Neural progenitor cell (in vitro differentiated cells): Measurements from ENCODE around the gene HBZ. TPM values are rescaled to one million over a fixed set of nuclear protein-coding genes. Genes with fewer than 3 reads are reported as not detected.
"Not testable (repeated sequence)": the region's sequence is repeated elsewhere in the genome, so short reads cannot be mapped to it uniquely, and the experiment has no call there.

ENCODE experiments used
- DNase-seq: peaks from one replicate; pipeline ENCODE4 v3.0.0-alpha.2; 2016; ENCODE audit warnings: low spot score
- H2AFZ ChIP-seq: fragments of 200-600 bp; sonication (generic); replicated peaks from 2 replicates; pipeline ENCODE4 v1.6.1; 2016; ENCODE audit warnings: antibody characterized with exemption
- H3F3A ChIP-seq: fragments of 200-600 bp; sonication (generic); 2 replicates; pipeline ENCODE4 v1.6.1; 2016; ENCODE audit warnings: antibody characterized with exemption, low read depth
- H3K27ac ChIP-seq: fragments of 200-600 bp; sonication (generic); 2 replicates; pipeline ENCODE4 v1.5.1; 2016; ENCODE audit warnings: mild to moderate bottlenecking
- H3K27me3 ChIP-seq: fragments of 200-600 bp; sonication (generic); 2 replicates; pipeline ENCODE4 v1.6.1; 2016; ENCODE audit warnings: mild to moderate bottlenecking, moderate library complexity
- H3K36me3 ChIP-seq: fragments of 200-600 bp; sonication (generic); 2 replicates; pipeline ENCODE4 v1.5.1; 2016
- H3K4me1 ChIP-seq: fragments of 200-600 bp; sonication (generic); 2 replicates; pipeline ENCODE4 v1.6.1; 2016; ENCODE audit warnings: mixed run types
- H3K4me2 ChIP-seq: fragments of 200-600 bp; sonication (generic); 2 replicates; pipeline ENCODE4 v1.6.1; 2016
- H3K4me3 ChIP-seq: fragments of 200-600 bp; sonication (generic); 2 replicates; pipeline ENCODE4 v1.5.1; 2016
- H3K79me2 ChIP-seq: fragments of 200-600 bp; sonication (generic); 2 replicates; pipeline ENCODE4 v1.6.1; 2016; ENCODE audit warnings: low read depth
- H3K9ac ChIP-seq: fragments of 200-600 bp; sonication (generic); 2 replicates; pipeline ENCODE4 v1.6.1; 2016
- H3K9me3 ChIP-seq: fragments of 200-600 bp; sonication (generic); 2 replicates; pipeline ENCODE4 v1.5.1; 2016; ENCODE audit warnings: low read depth
- H4K20me1 ChIP-seq: fragments of 200-600 bp; sonication (generic); 2 replicates; pipeline ENCODE4 v1.6.1; 2016; ENCODE audit warnings: low read depth
- H3K27ac Mint-ChIP-seq: 3 replicates; pipeline ENCODE4 v1.8.0; 2021; ENCODE audit warnings: mixed read lengths
- H3K27me3 Mint-ChIP-seq: 2 replicates; pipeline ENCODE4 v1.8.0; 2022; ENCODE audit warnings: low read depth, mild to moderate bottlenecking, inconsistent platforms, moderate library complexity, mixed read lengths; ENCODE audit not compliant: insufficient read depth
- H3K36me3 Mint-ChIP-seq: 3 replicates; pipeline ENCODE4 v1.8.0; 2021; ENCODE audit warnings: mixed read lengths
- H3K4me1 Mint-ChIP-seq: 3 replicates; pipeline ENCODE4 v1.8.0; 2021; ENCODE audit warnings: mixed read lengths
- H3K4me3 Mint-ChIP-seq: 3 replicates; pipeline ENCODE4 v1.8.0; 2021; ENCODE audit warnings: mild to moderate bottlenecking, moderate library complexity, mixed read lengths
- H3K9me3 Mint-ChIP-seq: 3 replicates; pipeline ENCODE4 v1.8.0; 2020; ENCODE audit warnings: mixed read lengths
- CTCF ChIP-seq: fragments of 200-600 bp; sonication (generic); IDR thresholded peaks from 2 replicates; pipeline ENCODE4 v1.5.1; 2017; ENCODE audit warnings: antibody characterized with exemption, mild to moderate bottlenecking
- EZH2 ChIP-seq: fragments of 200-600 bp; sonication (generic); IDR thresholded peaks from 2 replicates; pipeline ENCODE4 v1.6.1; 2017; ENCODE audit warnings: antibody characterized with exemption, mild to moderate bottlenecking, moderate library complexity
- EZH2phosphoT487 ChIP-seq: fragments of 200-600 bp; sonication (generic); IDR thresholded peaks from 2 replicates; pipeline ENCODE4 v1.6.1; 2017; ENCODE audit warnings: antibody characterized with exemption
- total RNA-seq: library from RNA; depleted of rRNA; stranded (reverse); fragments of >200 nt; gene quantifications from 2 replicates; pipeline ENCODE4 v1.2.3, GENCODE V29; 2015; ENCODE audit warnings: low replicate concordance

The HBZ gene
- total RNA-seq, 1 donor from 2014 or later, result not detected

DNA sequence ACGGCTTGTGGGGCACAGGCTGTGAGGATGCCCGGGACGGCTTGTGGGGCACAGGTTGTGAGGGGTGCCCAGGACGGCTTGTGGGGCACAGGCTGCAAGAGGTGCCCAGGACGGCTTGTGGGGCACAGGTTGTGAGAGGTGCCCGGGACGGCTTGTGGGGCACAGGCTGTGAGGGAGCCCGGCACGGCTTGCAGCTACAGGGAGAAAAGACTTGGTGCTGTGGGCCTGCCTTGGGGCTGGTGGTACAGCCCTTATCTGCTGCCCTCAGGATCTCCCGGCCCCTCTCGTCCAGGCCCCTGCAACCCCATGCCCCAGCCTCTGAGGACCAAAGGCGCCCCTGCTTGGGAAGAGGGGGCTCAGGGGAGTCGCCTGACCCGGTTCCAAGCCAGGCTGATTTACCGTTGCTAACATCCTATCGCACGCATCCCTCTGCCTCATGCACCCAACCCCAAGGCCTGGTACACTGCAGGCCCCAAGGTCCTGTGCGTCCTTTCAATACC, 8.3 kb downstream of the HBZ start:
- TF ChIP-seq EZH2phosphoT487 (no peak), EZH2 (no peak), CTCF (no peak)
- no peak overlapping the region for H3K27ac ChIP-seq
- Mint-ChIP-seq H3K4me3 (peak overlapping the region; percentile 59), H3K27me3 (peaks cover 48% of the 10 kb centered on the region), H3K9me3 (peaks cover 2% of the 10 kb centered on the region), H3K36me3 (no peaks in the 10 kb centered on the region), H3K27ac (no peak overlapping the region), H3K4me1 (no peaks in the 10 kb centered on the region)
- H3K4me2 ChIP-seq, result no peak overlapping the region
- peaks cover 7% of the 10 kb centered on the region for H3K4me1 ChIP-seq
- no peaks in the 10 kb centered on the region for H3K36me3 ChIP-seq
- peaks cover 80% of the 10 kb centered on the region for H3K27me3 ChIP-seq
- peaks cover 6% of the 10 kb centered on the region for H3F3A ChIP-seq
- H3K79me2 ChIP-seq, result no peaks in the 10 kb centered on the region
- no peak overlapping the region for H3K9ac ChIP-seq
- no peak overlapping the region for H2AFZ ChIP-seq
- H3K9me3 ChIP-seq, result no peaks in the 10 kb centered on the region
- DNase-seq, result no peak
- peaks cover 8% of the 10 kb centered on the region for H4K20me1 ChIP-seq
- H3K4me3 ChIP-seq, result no peak overlapping the region

DNA sequence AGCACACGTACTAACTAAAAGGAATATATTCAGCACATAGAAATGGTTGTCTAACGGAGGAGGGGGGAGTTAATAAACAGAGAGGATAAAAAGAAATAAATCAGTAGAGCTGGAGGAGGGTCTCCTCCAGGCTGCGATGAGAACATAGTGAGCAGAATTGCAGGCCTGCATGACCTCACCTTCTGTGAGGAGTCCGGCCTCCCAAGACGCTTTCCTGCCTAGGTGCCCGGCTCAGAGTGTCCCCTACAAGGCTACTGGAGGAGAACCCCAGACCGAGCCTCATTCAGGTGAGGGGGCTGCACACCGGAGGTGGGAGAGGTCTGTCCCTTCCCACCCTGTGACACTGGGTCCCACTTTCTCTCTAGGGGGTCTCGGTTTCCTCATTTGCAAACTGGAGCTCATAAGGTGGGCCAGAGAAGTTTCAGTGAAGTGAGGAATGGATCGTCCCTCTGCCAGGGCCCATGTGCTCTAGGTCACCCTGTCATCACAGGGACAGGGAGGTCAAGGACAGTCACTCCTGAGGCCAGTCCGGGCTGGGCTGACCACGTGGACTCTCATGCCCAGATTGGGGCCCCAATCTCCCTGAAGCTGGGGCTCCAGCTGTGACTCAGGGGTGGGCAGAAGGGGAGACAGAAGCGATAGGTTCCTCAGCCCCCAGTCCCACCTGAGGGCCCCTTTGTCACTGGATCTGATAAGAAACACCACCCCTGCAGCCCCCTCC, 10.0 kb downstream of the HBZ start:
- H3K27me3 Mint-ChIP-seq, result peaks cover 46% of the 10 kb centered on the region
- TF ChIP-seq EZH2phosphoT487, result no peak
- no peak for TF ChIP-seq CTCF
- no peak for TF ChIP-seq EZH2
- Histone ChIP-seq H3K36me3 (no peaks in the 10 kb centered on the region), H3K27me3 (peaks cover 80% of the 10 kb centered on the region), H3K79me2 (no peaks in the 10 kb centered on the region), H3F3A (peaks cover 10% of the 10 kb centered on the region), H2AFZ (no peak overlapping the region), H3K4me2 (no peak overlapping the region), H3K9me3 (no peaks in the 10 kb centered on the region), H3K4me3 (no peak overlapping the region), H4K20me1 (peaks cover 25% of the 10 kb centered on the region), H3K4me1 (peaks cover 11% of the 10 kb centered on the region), H3K9ac (no peak overlapping the region), H3K27ac (no peak overlapping the region)
- H3K9me3 Mint-ChIP-seq, result peaks cover 2% of the 10 kb centered on the region
- H3K36me3 Mint-ChIP-seq, result no peaks in the 10 kb centered on the region
- no peak overlapping the region for H3K4me3 Mint-ChIP-seq
- H3K27ac Mint-ChIP-seq, result no peak overlapping the region
- H3K4me1 Mint-ChIP-seq, result peaks cover 3% of the 10 kb centered on the region
- no peak for DNase-seq

- not testable (repeated sequence) for H3K4me2 ChIP-seq, DNase-seq, H3K27ac ChIP-seq, H3K27ac Mint-ChIP-seq, H2AFZ ChIP-seq, H3K4me3 Mint-ChIP-seq, H3F3A ChIP-seq, H3K36me3 Mint-ChIP-seq, H3K79me2 ChIP-seq, H3K36me3 ChIP-seq, H3K4me3 ChIP-seq, H3K9me3 ChIP-seq, H3K9ac ChIP-seq, H3K4me1 Mint-ChIP-seq, H3K9me3 Mint-ChIP-seq
- peaks cover 11% of the 10 kb centered on the region for H3K4me1 ChIP-seq
- H3K27me3 ChIP-seq, result peaks cover 80% of the 10 kb centered on the region
- H4K20me1 ChIP-seq, result peaks cover 32% of the 10 kb centered on the region
- H3K27me3 Mint-ChIP-seq, result peaks cover 47% of the 10 kb centered on the region
These were observed 10.7 kb downstream of the HBZ start for GRCh38 chr16:163139-163538.

DNA sequence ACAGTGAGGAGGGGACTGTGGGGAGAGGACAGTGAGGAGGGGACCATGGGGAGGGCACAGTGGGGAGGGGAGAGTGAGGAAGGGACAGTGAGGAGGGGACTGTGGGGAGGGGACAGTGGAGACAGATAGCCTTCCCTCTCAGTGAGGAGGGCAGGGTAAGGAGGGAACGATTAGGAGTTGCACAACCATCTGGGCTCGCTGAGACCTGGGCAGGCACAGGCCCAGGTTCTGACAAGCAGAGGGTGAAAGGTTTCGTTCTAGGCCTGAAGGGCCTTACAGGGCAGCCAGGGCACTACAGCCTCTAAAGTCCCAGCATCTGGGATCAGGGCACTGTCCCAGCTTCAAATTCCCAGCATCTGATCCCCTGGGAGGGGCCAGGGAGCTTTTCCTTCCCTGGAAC, 11.3 kb downstream of the HBZ start:
- not testable (repeated sequence) for H3K4me2 ChIP-seq, H3K9me3 ChIP-seq, H3K27ac Mint-ChIP-seq, DNase-seq, H3K4me3 Mint-ChIP-seq, H2AFZ ChIP-seq, H3K36me3 Mint-ChIP-seq, H3K9ac ChIP-seq, H3K4me1 Mint-ChIP-seq, H3K79me2 ChIP-seq, H3K36me3 ChIP-seq, H3K9me3 Mint-ChIP-seq, H3K4me3 ChIP-seq, H3K27ac ChIP-seq, H3F3A ChIP-seq
- peaks cover 11% of the 10 kb centered on the region for H3K4me1 ChIP-seq
- peaks cover 49% of the 10 kb centered on the region for H3K27me3 Mint-ChIP-seq
- peaks cover 80% of the 10 kb centered on the region for H3K27me3 ChIP-seq
- peaks cover 37% of the 10 kb centered on the region for H4K20me1 ChIP-seq

DNA sequence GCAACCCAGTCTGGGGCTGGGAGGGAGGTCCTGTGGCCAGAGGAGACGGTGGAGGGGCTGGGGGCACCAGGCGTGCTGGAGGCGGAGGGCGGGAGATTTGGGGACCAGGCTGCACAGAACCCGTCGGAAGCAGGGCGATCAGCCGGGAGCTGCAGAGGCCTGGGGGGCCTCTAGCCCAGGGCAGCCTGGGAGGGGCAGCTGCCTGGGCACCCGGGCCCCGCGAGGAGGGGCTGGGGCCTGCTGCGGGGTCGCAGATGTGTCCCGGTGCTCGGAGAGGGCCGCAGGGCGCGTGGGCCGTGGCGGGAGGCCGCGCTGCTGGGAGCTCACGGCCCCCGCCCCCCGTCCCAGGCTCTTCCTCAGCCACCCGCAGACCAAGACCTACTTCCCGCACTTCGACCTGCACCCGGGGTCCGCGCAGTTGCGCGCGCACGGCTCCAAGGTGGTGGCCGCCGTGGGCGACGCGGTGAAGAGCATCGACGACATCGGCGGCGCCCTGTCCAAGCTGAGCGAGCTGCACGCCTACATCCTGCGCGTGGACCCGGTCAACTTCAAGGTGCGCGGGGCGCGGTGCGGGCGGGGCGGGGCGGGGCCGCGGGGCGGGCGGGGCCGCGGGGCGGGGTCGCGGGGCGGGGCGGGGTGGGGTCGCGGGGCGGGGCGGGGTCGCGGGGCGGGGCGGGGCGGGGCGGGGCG, 11.8 kb downstream of the HBZ start:
- not testable (repeated sequence) for H3K9ac ChIP-seq, H3K36me3 ChIP-seq, H3F3A ChIP-seq, DNase-seq, H3K4me3 ChIP-seq, H3K9me3 ChIP-seq, H3K4me1 Mint-ChIP-seq, H3K36me3 Mint-ChIP-seq, H3K9me3 Mint-ChIP-seq, H3K79me2 ChIP-seq, H3K27ac Mint-ChIP-seq, H2AFZ ChIP-seq, H3K4me3 Mint-ChIP-seq, H3K4me2 ChIP-seq, H3K27ac ChIP-seq
- Histone ChIP-seq H3K4me1 (peaks cover 11% of the 10 kb centered on the region), H4K20me1 (peaks cover 42% of the 10 kb centered on the region), H3K27me3 (peaks cover 80% of the 10 kb centered on the region)
- peaks cover 55% of the 10 kb centered on the region for H3K27me3 Mint-ChIP-seq
